GM21526 (cell line): Measurements from ENCODE around the gene CUX1.
"Not testable (repeated sequence)": the region's sequence is repeated elsewhere in the genome, so short reads cannot be mapped to it uniquely, and the experiment has no call there.

Experiments
- ATAC-seq: cut with Tn5 transposase; IDR thresholded peaks from one replicate; pipeline ENCODE4 v1.9.1; 2021; ENCODE audit warnings: moderate library complexity; ENCODE audit not compliant: unreplicated experiment, low FRiP score

CUX1 gene

GRCh38 chr7:101989101-101989500, 171.7 kb downstream of the CUX1 start:
- ATAC-seq, result no peak

- peak; percentile 67 for ATAC-seq
Measured at GRCh38 chr7:101990811-101991418, 173.5 kb downstream of the CUX1 start.

GRCh38 chr7:101991860-101992259, 174.4 kb downstream of the CUX1 start:
- no peak for ATAC-seq

- ATAC-seq, result no peak
Measured at GRCh38 chr7:101993311-101993710, 175.9 kb downstream of the CUX1 start.

- no peak for ATAC-seq
Measured at GRCh38 chr7:101995121-101995520, 177.7 kb downstream of the CUX1 start.

- no peak for ATAC-seq
Measured at GRCh38 chr7:101996131-101996691, 178.8 kb downstream of the CUX1 start.

- ATAC-seq, result no peak
Measured at GRCh38 chr7:101996876-101997275, 179.4 kb downstream of the CUX1 start.

- no peak for ATAC-seq
Measured at GRCh38 chr7:101998029-101998905, 180.8 kb downstream of the CUX1 start.

- no peak for ATAC-seq
Measured at GRCh38 chr7:101998906-101999240, 181.4 kb downstream of the CUX1 start.

GRCh38 chr7:101999393-101999792, 182.0 kb downstream of the CUX1 start:
- ATAC-seq, result no peak

- no peak for ATAC-seq
Measured at GRCh38 chr7:102000123-102000522, 182.7 kb downstream of the CUX1 start.

- ATAC-seq, result no peak
Measured at GRCh38 chr7:102004229-102004628, 186.8 kb downstream of the CUX1 start.

- ATAC-seq, result no peak
Measured at GRCh38 chr7:102004848-102005247, 187.4 kb downstream of the CUX1 start.

- no peak for ATAC-seq
Measured at GRCh38 chr7:102005933-102006480, 188.6 kb downstream of the CUX1 start.

GRCh38 chr7:102006695-102007094, 189.3 kb downstream of the CUX1 start:
- no peak for ATAC-seq

- ATAC-seq, result no peak
Measured at GRCh38 chr7:102008535-102009262, 191.3 kb downstream of the CUX1 start.

- ATAC-seq, result no peak
Measured at GRCh38 chr7:102009628-102010027, 192.2 kb downstream of the CUX1 start.

- not testable (repeated sequence) for ATAC-seq
Measured at GRCh38 chr7:102012112-102012830, 194.8 kb downstream of the CUX1 start.

GRCh38 chr7:102012941-102013461, 195.6 kb downstream of the CUX1 start:
- no peak for ATAC-seq

GRCh38 chr7:102018876-102019275, 201.4 kb downstream of the CUX1 start:
- no peak for ATAC-seq
